Measurements from ENCODE around the gene TMEM240.
"Not testable (repeated sequence)": the region's sequence is repeated elsewhere in the genome, so short reads cannot be mapped to it uniquely, and the experiment has no call there.

TMEM240 gene

GRCh38 chr1:1557688-1558087, 17.3 kb upstream of the TMEM240 start:
- DNase-seq (ENCODE audit: low read depth in 2 of 2) = not testable (repeated sequence)

GRCh38 chr1:1556961-1557360, 16.5 kb upstream of the TMEM240 start:
- DNase-seq (ENCODE audit: low read depth in 2 of 2) = not testable (repeated sequence)

DNA sequence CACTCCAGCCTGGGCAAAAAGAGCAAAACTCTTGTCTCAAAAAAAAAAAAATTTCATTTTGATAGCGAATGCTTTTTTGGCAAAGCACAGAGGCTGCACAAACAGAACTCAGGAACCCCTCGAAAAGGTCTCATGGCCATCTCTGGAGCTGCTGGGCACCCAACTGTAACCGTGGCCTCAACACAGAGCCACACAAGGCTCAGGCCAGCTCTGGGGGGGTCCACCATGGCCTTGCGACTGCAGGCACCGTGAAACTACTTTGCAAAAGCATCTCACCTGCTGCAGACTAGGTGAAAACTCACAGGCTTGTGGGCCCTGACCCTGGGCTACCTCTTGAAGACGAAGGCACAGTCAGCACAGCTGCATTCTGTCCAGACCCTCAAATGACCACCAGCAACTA, 16.1 kb upstream of the TMEM240 start:
- DNase-seq (ENCODE audit: low read depth in 2 of 2) = no peak

GRCh38 chr1:1554926-1555915, 14.8 kb upstream of the TMEM240 start:
- DNase-seq (ENCODE audit: low read depth in 2 of 2) = no peak

- DNase-seq (ENCODE audit: low read depth in 2 of 2) = no peak
Observed at GRCh38 chr1:1554550-1554925, 14.1 kb upstream of the TMEM240 start.

DNA sequence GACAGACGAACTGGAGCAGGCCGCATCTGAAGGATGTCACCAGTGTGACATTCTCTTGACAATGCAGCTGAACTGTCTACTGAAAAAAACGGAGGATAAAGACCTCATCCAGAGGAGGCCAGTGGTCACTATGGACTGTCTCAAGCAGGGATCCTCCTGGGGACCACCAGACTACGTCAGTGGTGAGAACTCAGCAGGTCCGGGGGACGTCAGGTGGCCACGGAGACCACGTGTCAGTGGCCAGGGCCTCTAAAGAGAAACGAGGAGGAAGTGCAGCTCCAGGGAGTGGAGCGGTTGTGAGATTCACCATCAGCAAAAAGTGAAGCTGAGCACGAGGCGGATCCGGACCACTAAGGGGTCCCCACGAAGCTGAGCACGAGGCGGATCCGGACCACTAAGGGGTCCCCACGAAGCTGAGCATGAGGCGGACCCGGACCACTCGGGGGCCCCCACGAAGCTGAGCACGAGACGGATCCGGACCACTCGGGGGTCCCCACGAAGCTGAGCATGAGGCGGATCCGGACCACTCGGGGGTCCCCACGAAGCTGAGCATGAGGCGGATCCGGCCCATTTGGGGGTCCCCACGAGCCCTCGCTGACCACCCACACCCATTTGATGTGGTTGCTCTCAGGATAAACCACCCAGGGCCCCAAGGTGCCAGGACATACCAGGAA, 13.5 kb upstream of the TMEM240 start:
- DNase-seq (ENCODE audit: low read depth in 2 of 2) = no peak

DNA sequence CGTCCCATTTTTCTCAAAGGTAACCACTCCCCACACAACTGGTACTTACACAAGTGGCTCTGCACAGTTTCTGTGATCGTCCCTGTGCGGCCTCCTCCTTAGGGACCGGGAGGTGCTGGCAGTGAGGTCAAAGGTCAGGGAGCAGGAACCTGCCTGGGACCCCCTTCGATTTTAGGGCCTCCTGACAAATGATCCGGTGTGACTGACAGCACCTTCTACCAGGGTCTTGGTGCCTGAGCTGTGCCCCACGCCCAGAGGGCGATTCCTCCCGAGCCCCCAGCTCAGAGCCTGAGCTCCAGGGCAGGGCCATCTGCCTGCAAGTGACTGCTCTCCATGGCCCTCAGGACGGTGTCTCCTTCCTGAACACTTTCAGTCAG, 11.8 kb upstream of the TMEM240 start:
- no peak for DNase-seq (ENCODE audit: low read depth in 2 of 2)

DNA sequence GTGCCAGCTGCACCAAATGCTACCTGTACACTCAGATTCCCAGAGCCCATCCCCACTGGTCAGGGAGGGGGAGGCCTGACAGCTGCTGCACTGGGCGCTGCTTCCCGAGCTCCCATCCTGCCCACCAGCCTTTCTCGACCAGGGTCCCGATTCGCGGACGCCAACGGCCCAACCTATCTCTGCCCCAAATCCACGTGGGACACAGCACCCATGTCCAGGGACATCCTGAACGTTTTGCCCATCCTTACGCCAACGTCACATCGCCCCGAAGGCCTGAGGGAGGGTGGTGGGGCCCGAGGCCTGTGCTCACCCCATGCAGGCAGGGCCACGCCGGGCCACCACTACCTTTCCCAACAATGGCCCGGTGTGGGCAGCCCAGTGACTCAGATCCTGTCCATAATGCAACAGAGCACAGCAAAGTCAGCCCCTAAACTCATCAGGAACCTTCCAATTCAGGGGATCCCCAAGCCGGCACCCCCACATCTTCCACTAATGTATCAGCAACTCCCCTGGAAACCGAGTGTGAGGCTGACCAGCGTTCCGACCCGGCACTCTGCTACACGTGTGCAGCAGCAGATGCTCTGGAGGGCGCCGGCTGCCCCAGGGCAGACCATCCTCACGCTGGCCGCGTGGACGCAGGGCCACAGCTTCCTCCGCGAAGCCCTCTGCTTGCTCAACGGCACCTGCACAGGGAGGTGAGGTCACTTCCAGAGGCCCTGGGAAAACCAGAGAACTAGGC, 11.3 kb upstream of the TMEM240 start:
- DNase-seq (ENCODE audit: low read depth in 2 of 2) = no peak

- no peak for DNase-seq (ENCODE audit: low read depth in 2 of 2)
Observed at GRCh38 chr1:1550591-1551432, 10.4 kb upstream of the TMEM240 start.

GRCh38 chr1:1550087-1550486, 9.7 kb upstream of the TMEM240 start:
- no peak for DNase-seq (ENCODE audit: low read depth in 2 of 2)

DNA sequence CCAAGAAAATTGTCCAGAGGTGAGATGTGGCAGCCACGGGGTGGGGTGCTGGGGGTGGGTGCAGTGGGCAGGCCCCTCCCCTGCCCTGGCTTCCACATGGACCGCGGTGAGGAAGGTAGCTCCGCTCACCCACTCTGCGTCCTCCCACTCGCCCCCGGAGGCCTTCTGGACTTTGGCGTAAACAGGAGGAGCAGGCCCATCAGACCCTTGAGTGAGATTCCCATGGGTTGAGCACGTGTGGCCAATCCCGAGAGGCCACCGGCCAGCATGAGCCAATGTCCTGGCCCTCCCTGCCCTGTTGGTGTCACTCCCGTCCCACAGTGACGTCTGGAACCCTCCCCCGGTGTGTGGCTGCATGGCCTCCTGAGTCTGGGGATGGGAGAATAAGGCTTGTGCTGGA, 8.2 kb upstream of the TMEM240 start:
- DNase-seq (ENCODE audit: low read depth in 2 of 2) = no peak

- no peak for DNase-seq (ENCODE audit: low read depth in 2 of 2)
Observed at GRCh38 chr1:1547476-1547875, 7.1 kb upstream of the TMEM240 start.

DNA sequence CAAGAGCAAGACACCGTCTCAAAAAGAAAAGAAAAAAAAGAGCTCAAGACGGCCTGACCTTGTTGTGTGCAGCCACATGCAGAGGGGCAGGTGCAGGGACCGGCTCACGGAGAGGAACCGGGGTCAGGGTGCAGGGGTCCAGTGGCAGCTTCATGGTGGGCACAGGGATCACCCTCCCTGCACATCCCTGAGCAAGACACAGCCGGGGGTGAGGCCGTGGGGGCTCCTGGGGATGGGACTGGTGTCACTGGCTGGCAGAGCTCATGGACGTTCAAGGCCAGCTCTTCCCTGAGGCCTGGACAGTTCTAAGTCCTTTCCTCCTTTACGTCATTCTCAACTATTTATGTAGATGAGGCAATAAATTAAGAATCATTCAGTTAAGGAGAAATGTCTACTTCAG, 6.6 kb upstream of the TMEM240 start:
- DNase-seq (ENCODE audit: low read depth in 2 of 2) = no peak

- DNase-seq (ENCODE audit: low read depth in 2 of 2) = no peak
Observed at GRCh38 chr1:1545946-1546737, 5.7 kb upstream of the TMEM240 start.

DNA sequence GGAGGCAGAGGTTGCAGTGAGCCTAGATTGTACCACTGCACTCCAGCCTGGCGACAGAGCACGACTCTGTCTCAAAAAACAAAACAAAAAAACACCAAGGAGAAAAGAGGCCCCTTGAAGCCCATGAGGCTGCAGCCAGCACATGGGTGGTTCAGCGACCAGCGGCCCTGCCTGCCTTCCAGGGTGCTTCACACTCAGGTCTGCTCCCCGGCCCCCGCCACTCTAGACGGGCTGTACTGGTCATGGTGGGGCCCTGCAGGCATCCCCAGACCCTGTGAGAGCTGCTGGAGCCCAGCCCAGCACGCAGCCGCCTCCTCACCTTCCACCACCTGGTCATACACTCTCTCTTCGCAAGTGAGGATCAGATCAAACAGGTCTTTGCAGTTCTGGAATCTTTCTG, 4.1 kb upstream of the TMEM240 start:
- DNase-seq (ENCODE audit: low read depth in 2 of 2) = no peak

DNA sequence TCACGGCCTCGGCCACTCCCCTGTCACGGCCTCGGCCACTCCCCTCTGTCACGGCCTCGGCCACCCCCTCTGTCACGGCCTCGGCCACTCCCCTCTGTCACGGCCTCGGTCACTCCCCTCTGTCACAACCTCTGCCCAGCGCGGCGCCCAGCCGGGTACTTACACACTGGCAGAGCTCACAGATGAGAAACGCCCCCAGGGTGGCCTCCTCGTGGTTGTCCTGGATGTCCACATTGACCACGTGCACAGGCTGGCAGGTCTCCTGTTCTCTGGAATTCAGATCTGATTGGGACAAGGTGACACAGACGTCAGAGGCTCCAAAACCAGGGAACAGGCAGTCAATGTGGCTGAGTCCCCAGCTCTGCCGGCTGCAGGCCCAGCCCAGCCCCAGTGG, 3.3 kb upstream of the TMEM240 start:
- DNase-seq (ENCODE audit: low read depth in 2 of 2) = no peak

- DNase-seq (ENCODE audit: low read depth in 2 of 2) = no peak
Observed at GRCh38 chr1:1542766-1543705, 2.6 kb upstream of the TMEM240 start.

DNA sequence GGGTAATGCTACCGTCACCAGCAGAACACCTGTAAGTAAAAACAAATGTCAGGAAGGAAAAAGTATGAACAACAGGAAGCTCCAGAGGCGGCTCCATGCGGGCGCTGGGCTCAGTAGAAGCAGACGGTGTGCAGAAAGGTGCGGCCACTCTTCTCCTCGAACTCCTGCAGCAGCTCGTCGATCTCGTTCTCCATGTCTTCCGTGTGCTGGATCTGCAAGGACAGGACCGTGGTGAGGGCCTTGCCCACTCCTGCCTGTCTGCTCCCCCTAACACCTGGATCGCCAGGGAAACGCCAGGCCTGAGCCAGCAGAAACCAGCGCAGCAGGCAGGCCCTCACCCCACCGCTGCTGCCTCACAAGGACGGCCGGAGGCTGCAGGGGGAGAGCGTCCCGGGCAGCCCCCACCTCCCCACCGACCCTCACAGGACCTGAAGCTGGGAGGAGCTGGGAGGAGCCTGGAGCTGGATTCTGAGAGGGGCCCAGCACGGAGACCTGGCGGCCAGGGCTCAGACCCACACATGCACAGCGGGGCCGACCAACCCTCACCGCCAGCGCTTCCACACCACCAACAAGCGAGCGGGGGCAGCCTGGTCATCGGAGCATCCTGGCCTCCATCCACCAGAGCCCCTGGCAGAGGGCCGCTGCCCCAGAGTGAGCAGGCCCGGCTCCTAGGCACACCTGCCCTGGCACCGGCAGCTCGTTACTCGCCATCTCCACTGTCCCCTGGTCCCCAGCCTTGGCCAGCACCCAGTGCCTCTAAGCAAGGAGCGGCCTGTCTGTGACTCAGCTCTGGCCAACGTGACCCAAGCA, 1.7 kb upstream of the TMEM240 start:
- DNase-seq (ENCODE audit: low read depth in 2 of 2) = no peak

Measured in stimulated activated CD8-positive, alpha-beta memory T cell treated with anti-CD3 and anti-CD28 coated beads, Interleukin-2, amount 100 ng/mL, for 1 hour (primary cell).